SU-DHL-6 (cell line): ENCODE data around the gene SLC2A3.
"Not testable (repeated sequence)": the region's sequence is repeated elsewhere in the genome, so short reads cannot be mapped to it uniquely, and the experiment has no call there.

Source experiments
- H2AFZ ChIP-seq: fragments of 200-600 bp; sonication (generic); 2 replicates; pipeline ENCODE4 v1.6.1; 2014; ENCODE audit warnings: low read depth, mild to moderate bottlenecking, moderate library complexity, mixed read lengths, antibody characterized with exemption, low read length; ENCODE audit not compliant: severe bottlenecking
- H3F3A ChIP-seq: fragments of 200-600 bp; shearing (Covaris generic); 2 replicates; pipeline ENCODE4 v1.6.0; 2016; ENCODE audit warnings: antibody characterized with exemption, mild to moderate bottlenecking; ENCODE audit not compliant: insufficient read depth
- H3K27ac ChIP-seq: fragments of 200-600 bp; sonication (generic); 2 replicates; pipeline ENCODE4 v1.5.1; 2016; ENCODE audit warnings: low read depth, mild to moderate bottlenecking, low read length, moderate library complexity, mixed read lengths
- H3K27me3 ChIP-seq: fragments of 200-600 bp; sonication (generic), shearing (Covaris generic); 2 replicates; pipeline ENCODE4 v1.6.0; 2014; ENCODE audit warnings: mild to moderate bottlenecking, low read length
- H3K36me3 ChIP-seq: fragments of 200-600 bp; sonication (generic); 2 replicates; pipeline ENCODE4 v1.6.1; 2014; ENCODE audit warnings: mild to moderate bottlenecking, low read length, mixed read lengths
- H3K4me2 ChIP-seq: fragments of 300-600, 200-600 bp; shearing (Covaris generic), sonication (generic); 2 replicates; pipeline ENCODE4 v1.6.0; 2014; ENCODE audit warnings: low read length, low read depth, mild to moderate bottlenecking; ENCODE audit not compliant: poor library complexity, severe bottlenecking
- H3K4me3 ChIP-seq: fragments of 200-600 bp; sonication (generic); 2 replicates; pipeline ENCODE4 v1.5.1; 2014; ENCODE audit warnings: antibody characterized with exemption, low read length, mild to moderate bottlenecking, mixed read lengths; ENCODE audit not compliant: insufficient read depth, poor library complexity, severe bottlenecking
- H3K79me2 ChIP-seq: fragments of 200-600 bp; sonication (generic); 2 replicates; pipeline ENCODE4 v1.6.1; 2014; ENCODE audit warnings: mild to moderate bottlenecking, low read length, moderate library complexity; ENCODE audit not compliant: insufficient read depth
- H3K9ac ChIP-seq: fragments of 200-600 bp; sonication (generic); 2 replicates; pipeline ENCODE4 v1.7.0; 2014; ENCODE audit warnings: mild to moderate bottlenecking, low read length
- H3K9me2 ChIP-seq: fragments of 200-600 bp; sonication (generic); replicated peaks from 2 replicates; pipeline ENCODE4 v1.6.1; 2014; ENCODE audit warnings: low read length; ENCODE audit not compliant: insufficient read depth
- H3K9me3 ChIP-seq: fragments of 200-600 bp; sonication (generic); 2 replicates; pipeline ENCODE4 v1.6.1; 2014; ENCODE audit warnings: low read length, mixed read lengths; ENCODE audit not compliant: insufficient read depth
- H4K20me1 ChIP-seq: fragments of 200-600 bp; sonication (generic); 2 replicates; pipeline ENCODE4 v1.6.1; 2014; ENCODE audit warnings: low read depth, mild to moderate bottlenecking, antibody characterized with exemption, low read length, moderate library complexity, mixed read lengths
- EZH2phosphoT487 ChIP-seq: fragments of 200-600 bp; sonication (generic), shearing (Covaris generic); conservative IDR thresholded peaks from 2 replicates; pipeline ENCODE4 v1.6.1; 2018; ENCODE audit warnings: mild to moderate bottlenecking, antibody characterized with exemption, low read length, moderate library complexity, mixed read lengths
- TF ChIP-seq, protein P1 (sequence below): fragments of 200-600 bp; sonication (generic); IDR thresholded peaks from one replicate; pipeline ENCODE4 v1.5.1; 2017; ENCODE audit warnings: antibody characterized with exemption, mild to moderate bottlenecking, low read length, moderate library complexity; ENCODE audit not compliant: insufficient read depth, poor library complexity, severe bottlenecking

The SLC2A3 gene

GRCh38 chr12:7923241-7924236, 12.4 kb downstream of the SLC2A3 start:
- H3K27ac ChIP-seq: no peak overlapping the region
- TF ChIP-seq, protein P1, sequence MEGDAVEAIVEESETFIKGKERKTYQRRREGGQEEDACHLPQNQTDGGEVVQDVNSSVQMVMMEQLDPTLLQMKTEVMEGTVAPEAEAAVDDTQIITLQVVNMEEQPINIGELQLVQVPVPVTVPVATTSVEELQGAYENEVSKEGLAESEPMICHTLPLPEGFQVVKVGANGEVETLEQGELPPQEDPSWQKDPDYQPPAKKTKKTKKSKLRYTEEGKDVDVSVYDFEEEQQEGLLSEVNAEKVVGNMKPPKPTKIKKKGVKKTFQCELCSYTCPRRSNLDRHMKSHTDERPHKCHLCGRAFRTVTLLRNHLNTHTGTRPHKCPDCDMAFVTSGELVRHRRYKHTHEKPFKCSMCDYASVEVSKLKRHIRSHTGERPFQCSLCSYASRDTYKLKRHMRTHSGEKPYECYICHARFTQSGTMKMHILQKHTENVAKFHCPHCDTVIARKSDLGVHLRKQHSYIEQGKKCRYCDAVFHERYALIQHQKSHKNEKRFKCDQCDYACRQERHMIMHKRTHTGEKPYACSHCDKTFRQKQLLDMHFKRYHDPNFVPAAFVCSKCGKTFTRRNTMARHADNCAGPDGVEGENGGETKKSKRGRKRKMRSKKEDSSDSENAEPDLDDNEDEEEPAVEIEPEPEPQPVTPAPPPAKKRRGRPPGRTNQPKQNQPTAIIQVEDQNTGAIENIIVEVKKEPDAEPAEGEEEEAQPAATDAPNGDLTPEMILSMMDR: no peak
- TF ChIP-seq EZH2phosphoT487: no peak

GRCh38 chr12:7921181-7921580, 14.8 kb downstream of the SLC2A3 start:
- H3K9me2 ChIP-seq, H3K9ac ChIP-seq, H2AFZ ChIP-seq, H3K79me2 ChIP-seq, H3K27me3 ChIP-seq, H3F3A ChIP-seq, H3K4me2 ChIP-seq, H3K36me3 ChIP-seq, H3K4me3 ChIP-seq, H3K27ac ChIP-seq, H3K9me3 ChIP-seq, H4K20me1 ChIP-seq: not testable (repeated sequence)

More at GRCh38 chr12:7923241-7924236, 12.4 kb downstream of the SLC2A3 start:
- Histone ChIP-seq H3K27me3 (no peaks in the 10 kb centered on the region), H3K9me2 (no peaks in the 10 kb centered on the region), H3K9ac (no peak overlapping the region), H3K79me2 (no peaks in the 10 kb centered on the region), H3K4me3 (no peak overlapping the region), H2AFZ (no peak overlapping the region), H3F3A (no peaks in the 10 kb centered on the region), H4K20me1 (no peaks in the 10 kb centered on the region), H3K4me2 (no peak overlapping the region), H3K36me3 (no peaks in the 10 kb centered on the region; the same call in 1 of the 2 replicates), H3K9me3 (no peaks in the 10 kb centered on the region)

GRCh38 chr12:7918268-7918590, 17.8 kb downstream of the SLC2A3 start:
- not testable (repeated sequence) for H3K9me3 ChIP-seq, H3F3A ChIP-seq, H3K9me2 ChIP-seq, H3K4me3 ChIP-seq, H2AFZ ChIP-seq, H3K9ac ChIP-seq, H4K20me1 ChIP-seq, H3K36me3 ChIP-seq, H3K79me2 ChIP-seq, H3K27me3 ChIP-seq, H3K4me2 ChIP-seq, H3K27ac ChIP-seq

GRCh38 chr12:7917392-7918267, 18.4 kb downstream of the SLC2A3 start:
- Histone ChIP-seq H3K9ac (no peak overlapping the region), H3K9me2 (no peaks in the 10 kb centered on the region), H3K27ac (no peak overlapping the region), H3K4me2 (no peak overlapping the region), H3K36me3 (no peaks in the 10 kb centered on the region), H3K79me2 (no peaks in the 10 kb centered on the region), H4K20me1 (no peaks in the 10 kb centered on the region), H3F3A (no peaks in the 10 kb centered on the region), H3K4me3 (no peak overlapping the region), H2AFZ (no peak overlapping the region), H3K9me3 (no peaks in the 10 kb centered on the region), H3K27me3 (no peaks in the 10 kb centered on the region)
- TF ChIP-seq, protein P1: no peak
- TF ChIP-seq EZH2phosphoT487: no peak
